ENCODE measurements around the gene CHAT. TPM values are rescaled to one million over a fixed set of nuclear protein-coding genes. Genes with fewer than 3 reads are reported as not detected.

The CHAT gene
- polyA plus RNA-seq, 1 donor from 2014 or later: not detected

DNA sequence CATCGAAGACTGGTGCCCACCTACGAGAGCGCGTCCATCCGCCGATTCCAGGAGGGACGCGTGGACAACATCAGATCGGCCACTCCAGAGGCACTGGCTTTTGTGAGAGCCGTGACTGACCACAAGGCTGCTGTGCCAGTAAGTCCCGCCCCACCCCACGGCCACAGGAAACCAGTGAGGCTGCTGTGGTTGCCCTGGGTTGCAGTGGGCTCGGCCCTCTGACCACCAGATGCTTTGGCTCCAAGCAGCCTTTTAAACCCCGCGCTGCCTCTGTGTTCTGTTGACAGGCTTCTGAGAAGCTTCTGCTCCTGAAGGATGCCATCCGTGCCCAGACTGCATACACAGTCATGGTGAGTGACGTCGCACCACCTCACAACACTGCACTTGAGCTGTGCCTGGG is 41.3 kb downstream of the CHAT start:
- no peak overlapping the region for H3K27ac ChIP-seq (ENCODE audit: low read length)
- no peaks in the 10 kb centered on the region for H3K27me3 ChIP-seq (ENCODE audit: insufficient read depth, low read depth, low read length)
- no peak overlapping the region for H3K9ac ChIP-seq (ENCODE audit: low read length)
- no peak overlapping the region for H3K4me2 ChIP-seq (ENCODE audit: low read length)
- no peaks in the 10 kb centered on the region for H3K36me3 ChIP-seq (ENCODE audit: insufficient read depth, low read length)
- H4K20me1 ChIP-seq (ENCODE audit: insufficient read depth): no peaks in the 10 kb centered on the region
- TF ChIP-seq EZH2 (IDR thresholded peaks at IDR 0.05; ENCODE audit: borderline replicate concordance, insufficient read depth, low read length, poor library complexity, severe bottlenecking) (no peak), EP300 (conservative IDR thresholded peaks at IDR 0.05; ENCODE audit: poor library complexity, severe bottlenecking) (no peak)
- H3K4me3 ChIP-seq (ENCODE audit: low read length): no peak overlapping the region
- H3F3A ChIP-seq (ENCODE audit: insufficient read depth, low read length, poor library complexity, severe bottlenecking): no peaks in the 10 kb centered on the region
- H3K79me2 ChIP-seq (replicated peaks; ENCODE audit: insufficient read depth, low read length): no peaks in the 10 kb centered on the region
- no peaks in the 10 kb centered on the region for H3K9me3 ChIP-seq (ENCODE audit: low read length)
- no peaks in the 10 kb centered on the region for H3K9me2 ChIP-seq (ENCODE audit: insufficient read depth, low read length)
- H2AFZ ChIP-seq (ENCODE audit: low read depth, low read length): no peak overlapping the region

- H2AFZ ChIP-seq (ENCODE audit: low read depth, low read length): no peak overlapping the region
- no peaks in the 10 kb centered on the region for H3K27me3 ChIP-seq (ENCODE audit: insufficient read depth, low read depth, low read length)
- no peaks in the 10 kb centered on the region for H4K20me1 ChIP-seq (ENCODE audit: insufficient read depth)
- H3K27ac ChIP-seq (ENCODE audit: low read length): no peak overlapping the region
- no peaks in the 10 kb centered on the region for H3K79me2 ChIP-seq (replicated peaks; ENCODE audit: insufficient read depth, low read length)
- no peaks in the 10 kb centered on the region for H3K36me3 ChIP-seq (ENCODE audit: insufficient read depth, low read length)
- no peaks in the 10 kb centered on the region for H3K9me3 ChIP-seq (ENCODE audit: low read length)
- H3K9ac ChIP-seq (ENCODE audit: low read length): no peak overlapping the region
- H3K9me2 ChIP-seq (ENCODE audit: insufficient read depth, low read length): no peaks in the 10 kb centered on the region
- TF ChIP-seq CTCF (IDR thresholded peaks at IDR 0.05; ENCODE audit: poor library complexity, severe bottlenecking) (no peak), POLR2AphosphoS5 (IDR thresholded peaks at IDR 0.05) (no peak), TAF1 (IDR thresholded peaks at IDR 0.05; ENCODE audit: low read depth) (no peak), SMC3 (conservative IDR thresholded peaks at IDR 0.05; ENCODE audit: poor library complexity) (no peak), MXI1 (conservative IDR thresholded peaks at IDR 0.05; ENCODE audit: poor library complexity, severe bottlenecking) (no peak), EZH2 (IDR thresholded peaks at IDR 0.05; ENCODE audit: borderline replicate concordance, insufficient read depth, low read length, poor library complexity, severe bottlenecking) (no peak), EP300 (conservative IDR thresholded peaks at IDR 0.05; ENCODE audit: poor library complexity, severe bottlenecking) (no peak), RAD21 (conservative IDR thresholded peaks at IDR 0.05) (no peak)
- TF ChIP-seq, protein P1, sequence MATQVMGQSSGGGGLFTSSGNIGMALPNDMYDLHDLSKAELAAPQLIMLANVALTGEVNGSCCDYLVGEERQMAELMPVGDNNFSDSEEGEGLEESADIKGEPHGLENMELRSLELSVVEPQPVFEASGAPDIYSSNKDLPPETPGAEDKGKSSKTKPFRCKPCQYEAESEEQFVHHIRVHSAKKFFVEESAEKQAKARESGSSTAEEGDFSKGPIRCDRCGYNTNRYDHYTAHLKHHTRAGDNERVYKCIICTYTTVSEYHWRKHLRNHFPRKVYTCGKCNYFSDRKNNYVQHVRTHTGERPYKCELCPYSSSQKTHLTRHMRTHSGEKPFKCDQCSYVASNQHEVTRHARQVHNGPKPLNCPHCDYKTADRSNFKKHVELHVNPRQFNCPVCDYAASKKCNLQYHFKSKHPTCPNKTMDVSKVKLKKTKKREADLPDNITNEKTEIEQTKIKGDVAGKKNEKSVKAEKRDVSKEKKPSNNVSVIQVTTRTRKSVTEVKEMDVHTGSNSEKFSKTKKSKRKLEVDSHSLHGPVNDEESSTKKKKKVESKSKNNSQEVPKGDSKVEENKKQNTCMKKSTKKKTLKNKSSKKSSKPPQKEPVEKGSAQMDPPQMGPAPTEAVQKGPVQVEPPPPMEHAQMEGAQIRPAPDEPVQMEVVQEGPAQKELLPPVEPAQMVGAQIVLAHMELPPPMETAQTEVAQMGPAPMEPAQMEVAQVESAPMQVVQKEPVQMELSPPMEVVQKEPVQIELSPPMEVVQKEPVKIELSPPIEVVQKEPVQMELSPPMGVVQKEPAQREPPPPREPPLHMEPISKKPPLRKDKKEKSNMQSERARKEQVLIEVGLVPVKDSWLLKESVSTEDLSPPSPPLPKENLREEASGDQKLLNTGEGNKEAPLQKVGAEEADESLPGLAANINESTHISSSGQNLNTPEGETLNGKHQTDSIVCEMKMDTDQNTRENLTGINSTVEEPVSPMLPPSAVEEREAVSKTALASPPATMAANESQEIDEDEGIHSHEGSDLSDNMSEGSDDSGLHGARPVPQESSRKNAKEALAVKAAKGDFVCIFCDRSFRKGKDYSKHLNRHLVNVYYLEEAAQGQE (IDR thresholded peaks at IDR 0.05; ENCODE audit: borderline replicate concordance): no peak
- no peaks in the 10 kb centered on the region for H3F3A ChIP-seq (ENCODE audit: insufficient read depth, low read length, poor library complexity, severe bottlenecking)
- H3K4me2 ChIP-seq (ENCODE audit: low read length): no peak overlapping the region
- H3K4me3 ChIP-seq (ENCODE audit: low read length): no peak overlapping the region
Observed at GRCh38 chr10:49656845-49657493, 43.1 kb downstream of the CHAT start.

Data from neural cell (in vitro differentiated cells).